K562 (cell line): ENCODE measurements around the gene WNT6. TPM values are rescaled to one million over a fixed set of nuclear protein-coding genes. Genes with fewer than 3 reads are reported as not detected.

Source experiments
- ATAC-seq: fragments of 200-7000 bp; cut with Tn5 transposase; 3 replicates; pipeline ENCODE4 v1.9.1; 2020; ENCODE audit warnings: moderate library complexity
- BruUV-seq: library from RNA; stranded (reverse); fragments of 400-500 nt; replicated peaks from 2 replicates; lab custom pipeline; 2021; lab: Mats Ljungman, UMichigan
- CTCF ChIA-PET: fragments of 300-600 bp; formaldehyde crosslinking; extraction: SDS; loops from one replicate; lab custom pipeline; 2021; ENCODE audit warnings: low intra/inter-chr PET ratio; lab: Yijun Ruan, JAX
- POLR2A ChIA-PET: fragments of 300-600, 350-650 bp; sonication (Branson Sonifier 250); formaldehyde crosslinking; extraction: SDS; loops from one replicate; lab custom pipeline; 2021; ENCODE audit warnings: antibody characterized with exemption, inconsistent platforms; lab: Yijun Ruan, JAX
- DNase-seq, 4 experiments: peaks; one replicate each; pipeline versions ENCODE4 v3.0.0 to v3.0.0-alpha.2; 2011 to 2018; ENCODE audit warnings: low spot score in 3 of 4, mixed read lengths in 3 of 4; ENCODE audit errors: extremely low read depth in 1 of 4
- FAIRE-seq: peaks from 2 replicates; lab custom pipeline; 2011; peaks lifted over from hg19 to GRCh38; lab: Jason Lieb, UNC
- H2AFZ ChIP-seq: 2 replicates; pipeline ENCODE4 v1.6.0; 2011; ENCODE audit warnings: low read depth, low read length, control low read depth, inconsistent platforms
- H3K27ac ChIP-seq: fragments of 200-600 bp; 3 replicates; pipeline ENCODE4 v1.8.0; 2011; ENCODE audit warnings: low read depth, mild to moderate bottlenecking, control low read depth, inconsistent platforms, low read length, moderate library complexity, mixed read lengths; ENCODE audit errors: extremely low read depth
- H3K27me3 ChIP-seq, 2 experiments: fragments of 300-600 bp in 1 of 2; 2 replicates in 1 of 2; 3 replicates in 1 of 2; pipeline versions ENCODE4 v1.6.0 to v1.8.0; 2011; ENCODE audit warnings: inconsistent platforms in 2 of 2, low read length in 2 of 2, mild to moderate bottlenecking in 1 of 2, mixed read lengths in 1 of 2, moderate library complexity in 1 of 2; ENCODE audit not compliant: control insufficient read depth in 2 of 2, insufficient read depth in 2 of 2
- H3K36me3 ChIP-seq: fragments of 300-600 bp; 3 replicates; pipeline ENCODE4 v1.8.0; 2011; ENCODE audit warnings: mild to moderate bottlenecking, low read length, inconsistent platforms; ENCODE audit not compliant: control insufficient read depth, insufficient read depth
- H3K4me1 ChIP-seq, 2 experiments: fragments of 200-600 bp in 1 of 2; replicated peaks in 1 of 2; 2 replicates in 1 of 2; 3 replicates in 1 of 2; pipeline versions ENCODE4 v1.5.1 to v1.8.0; 2011; ENCODE audit warnings: inconsistent platforms in 2 of 2, low read length in 2 of 2, mild to moderate bottlenecking in 1 of 2, mixed read lengths in 1 of 2, moderate library complexity in 1 of 2; ENCODE audit not compliant: control insufficient read depth in 2 of 2, insufficient read depth in 2 of 2
- H3K4me2 ChIP-seq: 2 replicates; pipeline ENCODE4 v1.6.1; 2011; ENCODE audit warnings: low read length, control low read depth, inconsistent platforms, mixed read lengths; ENCODE audit not compliant: insufficient read depth
- H3K4me3 ChIP-seq: fragments of 200-600 bp; sonication (generic), shearing (Covaris generic); 2 replicates; pipeline ENCODE4 v1.5.1; 2016; ENCODE audit warnings: control low read depth, inconsistent platforms
- H3K79me2 ChIP-seq: fragments of 200-600 bp; 3 replicates; pipeline ENCODE4 v1.8.0; 2011; ENCODE audit warnings: low read length, inconsistent platforms; ENCODE audit not compliant: control insufficient read depth, insufficient read depth
- H3K9ac ChIP-seq, 2 experiments: 2 replicates each; pipeline versions ENCODE4 v1.6.0 to v1.6.1; 2011; ENCODE audit warnings: low read depth in 2 of 2, low read length in 2 of 2, control low read depth in 1 of 2, inconsistent platforms in 1 of 2, mild to moderate bottlenecking in 1 of 2, mixed read lengths in 1 of 2; ENCODE audit not compliant: insufficient read depth in 1 of 2
- H3K9me1 ChIP-seq: one replicate; pipeline ENCODE4 v1.6.0; 2011; ENCODE audit warnings: inconsistent platforms, mild to moderate bottlenecking, low read length, moderate library complexity; ENCODE audit not compliant: control insufficient read depth, insufficient read depth
- H3K9me3 ChIP-seq: replicated peaks from 2 replicates; pipeline ENCODE4 v1.5.1; 2011; ENCODE audit warnings: low read depth, low read length, inconsistent platforms; ENCODE audit not compliant: control insufficient read depth, insufficient read depth
- H4K20me1 ChIP-seq: replicated peaks from 2 replicates; pipeline ENCODE4 v1.6.1; 2011; ENCODE audit warnings: low read length, inconsistent platforms, mixed read lengths; ENCODE audit not compliant: control insufficient read depth, insufficient read depth
- MEIS2 ChIP-seq: fragments of 450-650 bp; IDR thresholded peaks from 2 replicates; pipeline ENCODE4 v1.6.1; 2014; ENCODE audit warnings: mild to moderate bottlenecking; ENCODE audit not compliant: partially characterized antibody
- NR0B1 ChIP-seq: fragments of 450-650 bp; IDR thresholded peaks from one replicate; pipeline ENCODE4 v1.6.1; 2018; ENCODE audit warnings: mild to moderate bottlenecking, moderate library complexity; ENCODE audit not compliant: partially characterized antibody
- SMC3 ChIP-seq: conservative IDR thresholded peaks from 2 replicates; pipeline ENCODE4 v1.6.1; 2011; ENCODE audit warnings: low read depth, low read length, improper control_type of control experiment; ENCODE audit not compliant: insufficient read depth
- TRIM28 ChIP-seq: fragments of 450-650 bp; IDR thresholded peaks from 2 replicates; pipeline ENCODE4 v1.6.1; 2017
- WGBS: fragments of 100-300 bp; shearing (Covaris generic); methylation state at CpG from one replicate; pipeline ENCODE4 v1.1.6; 2016; ENCODE audit warnings: low coverage, mixed read lengths; ENCODE audit not compliant: insufficient coverage; ENCODE audit errors: missing lambda C conversion rate; 5-methylcytosine and 5-hydroxymethylcytosine counted together
- in situ Hi-C: fragments of 300-500 bp; cut with MboI; formaldehyde crosslinking; loops from 4 replicates; pipeline ENCODE4 v1.15.0; 2018; ENCODE audit warnings: inconsistent platforms, mixed read lengths
- intact Hi-C: fragments of 100-400 bp; cut with micrococcal nuclease; formaldehyde crosslinking; loops from 2 replicates; pipeline ENCODE4 v1.14.2; 2022
- polyA plus RNA-seq, 8 experiments: library from polyadenylated mRNA; depleted of rRNA in 4 of 8; stranded (reverse) in 5 of 8; unstranded in 3 of 8; fragments of >200 nt; fragmentation: Nextera tagmentation in 2 of 8; fragmentation: Illumina TruSeq in 1 of 8; extraction: Ambion mirVana in 2 of 8; extraction: Trizol in 1 of 8; gene quantifications; 2 replicates each; pipeline versions ENCODE4 v1.2.1 to v1.2.3, GENCODE V29; 2011 to 2014; ENCODE audit warnings: inconsistent platforms in 1 of 8, missing spikeins in 1 of 8
- total RNA-seq, 7 experiments: library from RNA; depleted of rRNA in 6 of 7; stranded (reverse); fragments of >200 nt in 6 of 7; fragmentation: Illumina TruSeq in 2 of 7; extraction: Trizol in 2 of 7; gene quantifications; 2 replicates each; pipeline versions ENCODE4 v1.2.1 to v1.2.3, GENCODE V29; 2011 to 2021; ENCODE audit warnings: low replicate concordance in 1 of 7
- TF ChIP-seq, protein P1 (sequence below): sonication (generic); formaldehyde crosslinking; IDR thresholded peaks from 2 replicates; pipeline ENCODE4 v1.8.0; 2022; ENCODE audit warnings: mild to moderate bottlenecking, missing genetic modification reagents
- TF ChIP-seq, protein P2 (sequence below), 2 experiments: IDR thresholded peaks; 2 replicates each; pipeline ENCODE4 v1.6.1; 2012; ENCODE audit warnings: improper control_type of control experiment in 2 of 2, low read depth in 2 of 2, low read length in 2 of 2, borderline replicate concordance in 1 of 2
- TF ChIP-seq, protein P3 (sequence below): fragments of 250-450 bp; sonication (Bioruptor Pico); IDR thresholded peaks from 2 replicates; pipeline ENCODE4 v1.4.0; 2020; ENCODE audit warnings: mild to moderate bottlenecking
- TF ChIP-seq, protein P4 (sequence below): fragments of 450-650 bp; formaldehyde crosslinking; IDR thresholded peaks from 2 replicates; pipeline ENCODE4 v1.4.0; 2020; ENCODE audit warnings: mild to moderate bottlenecking, moderate library complexity

Gene WNT6
- total and polyA plus RNA-seq, 9 of the 15 experiments (the other 6 are each of a cell fraction or from before 2014, with no cell fraction given) = not detected

GRCh38 chr2:218876562-218877219 lies 17.1 kb downstream of the WNT6 start:
- H3K9me3 ChIP-seq = no peaks in the 10 kb centered on the region
- H3K36me3 ChIP-seq = no peaks in the 10 kb centered on the region
- no peak overlapping the region for H3K4me3 ChIP-seq
- 0% methylated on average over 3 of the region's 3 CpGs for WGBS
- H2AFZ ChIP-seq = no peak overlapping the region
- no peak overlapping the region for H3K9ac ChIP-seq
- ATAC-seq (peak; percentile 76), FAIRE-seq (peak; percentile 92), DNase-seq (peak; percentile 54 to 70 (median 57))
- no peak overlapping the region for H3K4me2 ChIP-seq
- intact Hi-C loops (loop anchor here (1.0 to 5.0 kb wide), 2 partner anchors 22 to 101 kb away; no protein-coding TSS in a partner anchor), in situ Hi-C loops (no loop called here)
- ChIA-PET CTCF (interaction anchor here (0.6 to 1.3 kb wide), 5 partner anchors 21 to 243 kb away, joined by 3 to 5 read pairs (median 4); no protein-coding TSS in a partner anchor), POLR2A (interaction anchor here (0.5 to 1.1 kb wide), 3 partner anchors 12 to 32 kb away, joined by 3 to 5 read pairs (median 4); no protein-coding TSS in a partner anchor)
- H3K27ac ChIP-seq = no peak overlapping the region
- H3K79me2 ChIP-seq = no peaks in the 10 kb centered on the region
- peaks cover 0 to 15% of the 10 kb centered on the region in 2 experiments; a peak in 3 of 5 replicates for H3K4me1 ChIP-seq
- no TSS peak for BruUV-seq
- peaks cover 0 to 33% of the 10 kb centered on the region in 2 experiments; a peak in 3 of 5 replicates for H3K27me3 ChIP-seq
- no peaks in the 10 kb centered on the region for H3K9me1 ChIP-seq
- peaks cover 3% of the 10 kb centered on the region; the same call in 1 of the 2 replicates for H4K20me1 ChIP-seq
- TF ChIP-seq, protein P1, sequence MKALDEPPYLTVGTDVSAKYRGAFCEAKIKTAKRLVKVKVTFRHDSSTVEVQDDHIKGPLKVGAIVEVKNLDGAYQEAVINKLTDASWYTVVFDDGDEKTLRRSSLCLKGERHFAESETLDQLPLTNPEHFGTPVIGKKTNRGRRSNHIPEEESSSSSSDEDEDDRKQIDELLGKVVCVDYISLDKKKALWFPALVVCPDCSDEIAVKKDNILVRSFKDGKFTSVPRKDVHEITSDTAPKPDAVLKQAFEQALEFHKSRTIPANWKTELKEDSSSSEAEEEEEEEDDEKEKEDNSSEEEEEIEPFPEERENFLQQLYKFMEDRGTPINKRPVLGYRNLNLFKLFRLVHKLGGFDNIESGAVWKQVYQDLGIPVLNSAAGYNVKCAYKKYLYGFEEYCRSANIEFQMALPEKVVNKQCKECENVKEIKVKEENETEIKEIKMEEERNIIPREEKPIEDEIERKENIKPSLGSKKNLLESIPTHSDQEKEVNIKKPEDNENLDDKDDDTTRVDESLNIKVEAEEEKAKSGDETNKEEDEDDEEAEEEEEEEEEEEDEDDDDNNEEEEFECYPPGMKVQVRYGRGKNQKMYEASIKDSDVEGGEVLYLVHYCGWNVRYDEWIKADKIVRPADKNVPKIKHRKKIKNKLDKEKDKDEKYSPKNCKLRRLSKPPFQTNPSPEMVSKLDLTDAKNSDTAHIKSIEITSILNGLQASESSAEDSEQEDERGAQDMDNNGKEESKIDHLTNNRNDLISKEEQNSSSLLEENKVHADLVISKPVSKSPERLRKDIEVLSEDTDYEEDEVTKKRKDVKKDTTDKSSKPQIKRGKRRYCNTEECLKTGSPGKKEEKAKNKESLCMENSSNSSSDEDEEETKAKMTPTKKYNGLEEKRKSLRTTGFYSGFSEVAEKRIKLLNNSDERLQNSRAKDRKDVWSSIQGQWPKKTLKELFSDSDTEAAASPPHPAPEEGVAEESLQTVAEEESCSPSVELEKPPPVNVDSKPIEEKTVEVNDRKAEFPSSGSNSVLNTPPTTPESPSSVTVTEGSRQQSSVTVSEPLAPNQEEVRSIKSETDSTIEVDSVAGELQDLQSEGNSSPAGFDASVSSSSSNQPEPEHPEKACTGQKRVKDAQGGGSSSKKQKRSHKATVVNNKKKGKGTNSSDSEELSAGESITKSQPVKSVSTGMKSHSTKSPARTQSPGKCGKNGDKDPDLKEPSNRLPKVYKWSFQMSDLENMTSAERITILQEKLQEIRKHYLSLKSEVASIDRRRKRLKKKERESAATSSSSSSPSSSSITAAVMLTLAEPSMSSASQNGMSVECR (CRISPR knock-in tag) = no peak
- no peak for TF ChIP-seq MEIS2
- TF ChIP-seq TRIM28 = peak; percentile 70; the same call in 1 of the 2 replicates
- TF ChIP-seq, protein P2, sequence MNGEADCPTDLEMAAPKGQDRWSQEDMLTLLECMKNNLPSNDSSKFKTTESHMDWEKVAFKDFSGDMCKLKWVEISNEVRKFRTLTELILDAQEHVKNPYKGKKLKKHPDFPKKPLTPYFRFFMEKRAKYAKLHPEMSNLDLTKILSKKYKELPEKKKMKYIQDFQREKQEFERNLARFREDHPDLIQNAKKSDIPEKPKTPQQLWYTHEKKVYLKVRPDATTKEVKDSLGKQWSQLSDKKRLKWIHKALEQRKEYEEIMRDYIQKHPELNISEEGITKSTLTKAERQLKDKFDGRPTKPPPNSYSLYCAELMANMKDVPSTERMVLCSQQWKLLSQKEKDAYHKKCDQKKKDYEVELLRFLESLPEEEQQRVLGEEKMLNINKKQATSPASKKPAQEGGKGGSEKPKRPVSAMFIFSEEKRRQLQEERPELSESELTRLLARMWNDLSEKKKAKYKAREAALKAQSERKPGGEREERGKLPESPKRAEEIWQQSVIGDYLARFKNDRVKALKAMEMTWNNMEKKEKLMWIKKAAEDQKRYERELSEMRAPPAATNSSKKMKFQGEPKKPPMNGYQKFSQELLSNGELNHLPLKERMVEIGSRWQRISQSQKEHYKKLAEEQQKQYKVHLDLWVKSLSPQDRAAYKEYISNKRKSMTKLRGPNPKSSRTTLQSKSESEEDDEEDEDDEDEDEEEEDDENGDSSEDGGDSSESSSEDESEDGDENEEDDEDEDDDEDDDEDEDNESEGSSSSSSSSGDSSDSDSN (IDR thresholded peaks at IDR 0.05; ENCODE audit: borderline replicate concordance in 1 of 2, low read depth in 2 of 2, low read length in 2 of 2) = no peak
- no peak for TF ChIP-seq NR0B1
- TF ChIP-seq, protein P3, sequence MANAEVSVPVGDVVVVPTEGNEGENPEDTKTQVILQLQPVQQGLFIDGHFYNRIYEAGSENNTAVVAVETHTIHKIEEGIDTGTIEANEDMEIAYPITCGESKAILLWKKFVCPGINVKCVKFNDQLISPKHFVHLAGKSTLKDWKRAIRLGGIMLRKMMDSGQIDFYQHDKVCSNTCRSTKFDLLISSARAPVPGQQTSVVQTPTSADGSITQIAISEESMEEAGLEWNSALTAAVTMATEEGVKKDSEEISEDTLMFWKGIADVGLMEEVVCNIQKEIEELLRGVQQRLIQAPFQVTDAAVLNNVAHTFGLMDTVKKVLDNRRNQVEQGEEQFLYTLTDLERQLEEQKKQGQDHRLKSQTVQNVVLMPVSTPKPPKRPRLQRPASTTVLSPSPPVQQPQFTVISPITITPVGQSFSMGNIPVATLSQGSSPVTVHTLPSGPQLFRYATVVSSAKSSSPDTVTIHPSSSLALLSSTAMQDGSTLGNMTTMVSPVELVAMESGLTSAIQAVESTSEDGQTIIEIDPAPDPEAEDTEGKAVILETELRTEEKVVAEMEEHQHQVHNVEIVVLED = no peak
- peak; percentile 70 for TF ChIP-seq SMC3
- TF ChIP-seq, protein P4, sequence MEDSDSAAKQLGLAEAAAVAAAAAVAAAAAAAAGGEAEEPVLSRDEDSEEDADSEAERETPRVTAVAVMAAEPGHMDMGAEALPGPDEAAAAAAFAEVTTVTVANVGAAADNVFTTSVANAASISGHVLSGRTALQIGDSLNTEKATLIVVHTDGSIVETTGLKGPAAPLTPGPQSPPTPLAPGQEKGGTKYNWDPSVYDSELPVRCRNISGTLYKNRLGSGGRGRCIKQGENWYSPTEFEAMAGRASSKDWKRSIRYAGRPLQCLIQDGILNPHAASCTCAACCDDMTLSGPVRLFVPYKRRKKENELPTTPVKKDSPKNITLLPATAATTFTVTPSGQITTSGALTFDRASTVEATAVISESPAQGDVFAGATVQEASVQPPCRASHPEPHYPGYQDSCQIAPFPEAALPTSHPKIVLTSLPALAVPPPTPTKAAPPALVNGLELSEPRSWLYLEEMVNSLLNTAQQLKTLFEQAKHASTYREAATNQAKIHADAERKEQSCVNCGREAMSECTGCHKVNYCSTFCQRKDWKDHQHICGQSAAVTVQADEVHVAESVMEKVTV (CRISPR knock-in tag) = 0 out of 2 replicates have a peak, but pooled peaks have one; percentile 48
